ENCODE data around the gene CEP164. TPM values are rescaled to one million over a fixed set of nuclear protein-coding genes. Genes with fewer than 3 reads are reported as not detected.

Gene CEP164
- total RNA-seq, 4 donors from 2014 or later: 11.3 to 45.1 (median 15.2) TPM

- H3K4me3 ChIP-seq (ENCODE audit: low read depth, poor library complexity, severe bottlenecking): no peak overlapping the region
- intact Hi-C loops (cut with DNase I; ENCODE audit: low total_unique reads): no loop called here
- 73 to 78% methylated on average over 15 of the region's 15 CpGs for WGBS, 2 donors
- DNase-seq (ENCODE audit: low spot score in 2 of 2): no peak
- TF ChIP-seq, protein P1, sequence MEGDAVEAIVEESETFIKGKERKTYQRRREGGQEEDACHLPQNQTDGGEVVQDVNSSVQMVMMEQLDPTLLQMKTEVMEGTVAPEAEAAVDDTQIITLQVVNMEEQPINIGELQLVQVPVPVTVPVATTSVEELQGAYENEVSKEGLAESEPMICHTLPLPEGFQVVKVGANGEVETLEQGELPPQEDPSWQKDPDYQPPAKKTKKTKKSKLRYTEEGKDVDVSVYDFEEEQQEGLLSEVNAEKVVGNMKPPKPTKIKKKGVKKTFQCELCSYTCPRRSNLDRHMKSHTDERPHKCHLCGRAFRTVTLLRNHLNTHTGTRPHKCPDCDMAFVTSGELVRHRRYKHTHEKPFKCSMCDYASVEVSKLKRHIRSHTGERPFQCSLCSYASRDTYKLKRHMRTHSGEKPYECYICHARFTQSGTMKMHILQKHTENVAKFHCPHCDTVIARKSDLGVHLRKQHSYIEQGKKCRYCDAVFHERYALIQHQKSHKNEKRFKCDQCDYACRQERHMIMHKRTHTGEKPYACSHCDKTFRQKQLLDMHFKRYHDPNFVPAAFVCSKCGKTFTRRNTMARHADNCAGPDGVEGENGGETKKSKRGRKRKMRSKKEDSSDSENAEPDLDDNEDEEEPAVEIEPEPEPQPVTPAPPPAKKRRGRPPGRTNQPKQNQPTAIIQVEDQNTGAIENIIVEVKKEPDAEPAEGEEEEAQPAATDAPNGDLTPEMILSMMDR (IDR thresholded peaks at IDR 0.05): no peak
- TF ChIP-seq POLR2A (IDR thresholded peaks at IDR 0.05): no peak
These were observed 129.6 kb downstream of the CEP164 start for GRCh38 chr11:117457031-117457785.

DNA sequence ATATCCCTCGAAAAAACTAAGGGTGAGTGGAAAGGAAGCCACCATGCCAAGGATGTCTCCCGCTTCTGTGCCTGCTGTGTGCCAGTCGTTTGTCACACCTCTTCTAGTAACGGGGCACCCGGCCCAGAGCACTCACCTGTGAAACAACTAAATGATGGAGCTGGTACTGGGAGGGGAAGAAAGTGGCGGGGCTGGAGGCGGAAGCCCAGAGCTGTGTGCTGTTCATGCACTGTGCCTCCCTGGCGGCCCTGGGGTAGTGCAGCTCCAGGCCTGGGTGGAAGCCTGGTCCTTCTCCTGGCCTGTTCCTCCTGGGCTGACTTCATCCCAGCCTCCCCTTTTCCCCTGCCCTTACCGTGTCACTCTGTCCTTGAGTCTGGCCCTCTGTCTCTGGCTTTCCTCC lies 130.2 kb downstream of the CEP164 start:
- intact Hi-C loops (cut with DNase I; ENCODE audit: low total_unique reads): no loop called here
- H3K4me3 ChIP-seq (ENCODE audit: low read depth, poor library complexity, severe bottlenecking): no peak overlapping the region
- 57 to 77% methylated on average over 9 of the region's 9 CpGs for WGBS, 2 donors
- TF ChIP-seq, protein P1 (IDR thresholded peaks at IDR 0.05): no peak
- TF ChIP-seq POLR2A (IDR thresholded peaks at IDR 0.05): no peak
- DNase-seq (ENCODE audit: low spot score in 2 of 2): no peak

- WGBS, 2 donors: 77 to 80% methylated on average over 18 to 22 of the region's 22 CpGs
- intact Hi-C loops (cut with DNase I; ENCODE audit: low total_unique reads): no loop called here
- TF ChIP-seq POLR2A (IDR thresholded peaks at IDR 0.05): no peak
- TF ChIP-seq, protein P1 (IDR thresholded peaks at IDR 0.05): no peak
- no peak for DNase-seq (ENCODE audit: low spot score in 2 of 2)
- H3K4me3 ChIP-seq (ENCODE audit: low read depth, poor library complexity, severe bottlenecking): no peak overlapping the region
These were observed 130.8 kb downstream of the CEP164 start for GRCh38 chr11:117458275-117459122.

DNA sequence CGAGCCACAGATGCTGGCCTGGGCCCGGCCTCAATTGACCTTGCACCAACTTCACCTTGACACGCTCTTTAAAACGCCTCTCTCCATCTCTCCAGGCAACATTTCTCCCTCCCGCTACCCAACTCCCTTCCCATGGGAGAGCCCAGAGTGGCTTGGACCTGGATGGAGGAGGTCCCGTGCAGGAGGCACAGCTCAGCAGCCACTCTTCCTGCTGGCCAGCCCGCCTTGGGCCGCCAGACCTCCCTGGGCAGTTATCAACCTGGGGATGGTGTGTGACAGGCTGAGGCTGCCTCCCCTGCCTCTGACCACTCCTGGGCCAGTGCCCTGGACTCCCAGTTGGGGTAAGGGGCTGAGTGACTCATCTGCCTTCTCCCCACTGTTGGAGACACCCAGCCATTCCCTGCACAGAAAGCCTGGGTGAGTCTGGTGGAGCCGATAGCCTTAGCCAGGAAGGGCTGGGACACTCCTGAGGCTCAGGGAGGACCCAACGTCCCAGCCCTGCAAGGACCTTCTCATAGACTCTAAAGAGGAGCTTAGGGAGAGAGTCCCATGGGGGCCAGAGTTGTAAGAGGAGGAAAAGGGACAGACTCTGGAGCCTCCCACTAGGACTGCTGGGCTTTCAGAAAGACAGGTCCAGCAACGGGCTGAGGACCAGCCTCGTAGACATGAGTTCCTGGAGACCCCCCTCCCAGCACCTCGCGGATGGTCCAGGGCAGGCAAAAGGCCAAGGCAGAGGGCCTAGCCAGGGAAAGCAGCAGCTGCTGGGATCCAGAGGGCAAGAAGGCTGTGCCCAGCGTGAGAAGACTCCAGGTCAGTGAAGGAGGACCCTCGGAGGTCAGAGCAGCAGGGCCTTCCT lies 131.7 kb downstream of the CEP164 start:
- WGBS, 2 donors: 79 to 82% methylated on average over 14 to 16 of the region's 16 CpGs
- intact Hi-C loops (cut with DNase I; ENCODE audit: low total_unique reads): no loop called here
- no peak overlapping the region for H3K4me3 ChIP-seq (ENCODE audit: low read depth, poor library complexity, severe bottlenecking)
- DNase-seq (ENCODE audit: low spot score in 2 of 2): no peak
- no peak for TF ChIP-seq POLR2A (IDR thresholded peaks at IDR 0.05)
- TF ChIP-seq, protein P1 (IDR thresholded peaks at IDR 0.05): no peak

DNA sequence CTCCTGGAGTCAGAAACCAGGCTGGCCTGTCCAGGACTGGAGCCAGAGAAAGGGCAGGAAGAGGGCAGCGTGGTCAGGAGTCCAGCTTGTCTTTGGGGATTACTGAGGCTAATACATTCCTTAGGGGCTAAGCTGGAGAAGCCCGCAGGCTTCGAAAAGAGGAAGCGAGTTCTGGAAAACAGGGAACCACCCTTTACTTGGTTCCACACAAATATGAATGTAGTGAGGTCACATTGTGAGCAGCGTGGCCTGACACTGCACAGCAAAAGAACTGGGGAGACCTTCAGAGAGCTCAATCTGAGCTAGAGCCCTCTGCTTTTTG lies 132.3 kb downstream of the CEP164 start:
- TF ChIP-seq, protein P1 (IDR thresholded peaks at IDR 0.05): no peak
- no peak for TF ChIP-seq POLR2A (IDR thresholded peaks at IDR 0.05)
- intact Hi-C loops (cut with DNase I; ENCODE audit: low total_unique reads): no loop called here
- H3K4me3 ChIP-seq (ENCODE audit: low read depth, poor library complexity, severe bottlenecking): no peak overlapping the region
- peak in 1 of 2 donors; percentile 18 for DNase-seq (ENCODE audit: low spot score in 2 of 2)
- WGBS, 2 donors: 58 to 75% methylated on average over 5 of the region's 5 CpGs

Data from lower leg skin (tissue), 4 donors.